SK-N-SH (cell line): ENCODE results near the gene SHROOM3. TPM values are rescaled to one million over a fixed set of nuclear protein-coding genes. Genes with fewer than 3 reads are reported as not detected.

Experiments
- CTCF ChIA-PET: fragments of 300-600, 350-600 bp; formaldehyde crosslinking; extraction: SDS; loops from one replicate; lab custom pipeline; 2021; lab: Yijun Ruan, JAX
- POLR2A ChIA-PET: fragments of 350-600 bp; sonication (Branson Sonifier 250); formaldehyde crosslinking; extraction: SDS; loops from one replicate; lab custom pipeline; 2020; ENCODE audit warnings: antibody characterized with exemption, inconsistent platforms; lab: Yijun Ruan, JAX
- DNase-seq: peaks from one replicate; pipeline ENCODE4 v3.0.0; 2012
- H2AFZ ChIP-seq: fragments of 200-600 bp; sonication (generic); 2 replicates; pipeline ENCODE4 v1.8.1; 2016; ENCODE audit warnings: antibody characterized with exemption, mild to moderate bottlenecking, low read depth
- H3F3A ChIP-seq: fragments of 200-600 bp; sonication (generic); replicated peaks from 2 replicates; pipeline ENCODE3; 2016; ENCODE audit warnings: antibody characterized with exemption, mild to moderate bottlenecking; ENCODE audit not compliant: insufficient read depth
- H3K27ac ChIP-seq, 2 experiments: fragments of 200-500 bp in 1 of 2; fragments of 200-600 bp in 1 of 2; sonication (Bioruptor generic) in 1 of 2; sonication (generic), shearing (Covaris generic) in 1 of 2; 2 replicates each; pipeline versions ENCODE4 v1.5.1 to v1.6.1; 2014 to 2016; ENCODE audit warnings: low read depth in 2 of 2, inconsistent platforms in 1 of 2, low read length in 1 of 2, mild to moderate bottlenecking in 1 of 2, mixed read lengths in 1 of 2
- H3K27me3 ChIP-seq: fragments of 200-600 bp; sonication (generic), shearing (Covaris generic); 2 replicates; pipeline ENCODE4 v1.6.1; 2016; ENCODE audit warnings: mixed run types; ENCODE audit not compliant: insufficient read depth
- H3K36me3 ChIP-seq, 2 experiments: fragments of 200-500 bp in 1 of 2; fragments of 200-600 bp in 1 of 2; sonication (Bioruptor generic) in 1 of 2; sonication (generic) in 1 of 2; replicated peaks in 1 of 2; 2 replicates each; pipeline versions ENCODE3 to v1.5.1; 2014 to 2016; ENCODE audit warnings: low read length in 1 of 2, mild to moderate bottlenecking in 1 of 2; ENCODE audit not compliant: insufficient read depth in 2 of 2, control insufficient read depth in 1 of 2
- H3K4me1 ChIP-seq, 2 experiments: fragments of 200-500 bp in 1 of 2; fragments of 200-600 bp in 1 of 2; sonication (Bioruptor generic) in 1 of 2; sonication (generic), shearing (Covaris generic) in 1 of 2; 2 replicates each; pipeline versions ENCODE4 v1.5.1 to v1.6.1; 2014 to 2016; ENCODE audit warnings: low read depth in 1 of 2, low read length in 1 of 2, mixed run types in 1 of 2; ENCODE audit not compliant: insufficient read depth in 2 of 2, control insufficient read depth in 1 of 2
- H3K4me2 ChIP-seq: fragments of 200-600 bp; sonication (generic), shearing (Covaris generic); 2 replicates; pipeline ENCODE4 v1.6.1; 2017; ENCODE audit warnings: mixed run types
- H3K4me3 ChIP-seq, 2 experiments: fragments of 200-500 bp in 1 of 2; fragments of 200-600 bp in 1 of 2; sonication (Bioruptor generic) in 1 of 2; sonication (generic), shearing (Covaris generic) in 1 of 2; 2 replicates each; pipeline versions ENCODE4 v1.5.1 to v1.8.1; 2014 to 2016; ENCODE audit warnings: low read depth in 2 of 2, inconsistent platforms in 1 of 2, low read length in 1 of 2, mild to moderate bottlenecking in 1 of 2, mixed read lengths in 1 of 2, moderate library complexity in 1 of 2
- H3K79me2 ChIP-seq: fragments of 200-600 bp; sonication (generic); 2 replicates; pipeline ENCODE4 v1.8.1; 2017; ENCODE audit warnings: mild to moderate bottlenecking; ENCODE audit not compliant: insufficient read depth
- H3K9ac ChIP-seq: fragments of 200-600 bp; sonication (generic); 2 replicates; pipeline ENCODE4 v1.6.1; 2017; ENCODE audit warnings: mixed run types
- H3K9me2 ChIP-seq: fragments of 200-600 bp; sonication (generic); 2 replicates; pipeline ENCODE4 v1.6.1; 2017; ENCODE audit warnings: mixed run types
- H3K9me3 ChIP-seq: fragments of 200-600 bp; sonication (generic); 2 replicates; pipeline ENCODE4 v1.6.1; 2017; ENCODE audit warnings: mixed run types, mild to moderate bottlenecking, moderate library complexity
- H4K20me1 ChIP-seq: fragments of 200-600 bp; sonication (generic); 2 replicates; pipeline ENCODE4 v1.6.1; 2017; ENCODE audit warnings: mild to moderate bottlenecking, mixed run types; ENCODE audit not compliant: insufficient read depth
- CHD2 ChIP-seq: fragments of 150-350 bp; IDR thresholded peaks from 2 replicates; pipeline ENCODE4 v1.6.1; 2018; ENCODE audit warnings: low read length; ENCODE audit not compliant: partially characterized antibody
- ELF1 ChIP-seq: IDR thresholded peaks from 2 replicates; pipeline ENCODE4 v1.4.0; 2012
- EP300 ChIP-seq, 2 experiments: IDR thresholded peaks; 2 replicates each; pipeline versions ENCODE4 v1.4.0 to v1.6.1; 2012; ENCODE audit warnings: borderline replicate concordance in 1 of 2, low read depth in 1 of 2, low read length in 1 of 2
- FOSL2 ChIP-seq: IDR thresholded peaks from 2 replicates; pipeline ENCODE4 v1.4.0; 2012; ENCODE audit warnings: low read depth, mild to moderate bottlenecking, moderate library complexity, borderline replicate concordance
- FOXJ3 ChIP-seq: sonication (generic); formaldehyde crosslinking; IDR thresholded peaks from 2 replicates; pipeline ENCODE4 v1.5.1; 2020; ENCODE audit warnings: mild to moderate bottlenecking, missing genetic modification reagents
- GATA2 ChIP-seq: sonication (generic); formaldehyde crosslinking; IDR thresholded peaks from 2 replicates; pipeline ENCODE4 v1.5.0; 2020; ENCODE audit warnings: mild to moderate bottlenecking, missing genetic modification reagents
- JUND ChIP-seq: IDR thresholded peaks from 2 replicates; pipeline ENCODE4 v1.4.0; 2012
- MEF2A ChIP-seq: IDR thresholded peaks from 2 replicates; pipeline ENCODE4 v1.4.0; 2012; ENCODE audit warnings: low read depth, borderline replicate concordance
- MXI1 ChIP-seq: IDR thresholded peaks from 2 replicates; pipeline ENCODE4 v1.6.1; 2012; ENCODE audit warnings: mild to moderate bottlenecking, low read depth, low read length, improper control_type of control experiment
- NFIC ChIP-seq: IDR thresholded peaks from 2 replicates; pipeline ENCODE4 v1.4.0; 2012; ENCODE audit warnings: borderline replicate concordance
- RCOR1 ChIP-seq: fragments of 150-350 bp; IDR thresholded peaks from 2 replicates; pipeline ENCODE4 v1.6.1; 2017; ENCODE audit warnings: antibody characterized with exemption, low read length
- REST ChIP-seq: IDR thresholded peaks from 2 replicates; pipeline ENCODE4 v1.6.1; 2012; ENCODE audit warnings: mild to moderate bottlenecking, low read depth, low read length, moderate library complexity
- RXRA ChIP-seq: IDR thresholded peaks from 2 replicates; pipeline ENCODE4 v1.4.0; 2012; ENCODE audit warnings: low read depth, mild to moderate bottlenecking, borderline replicate concordance
- TAF1 ChIP-seq: IDR thresholded peaks from 2 replicates; pipeline ENCODE4 v1.6.1; 2012; ENCODE audit warnings: low read depth, mild to moderate bottlenecking, low read length, moderate library complexity, borderline replicate concordance
- TEAD4 ChIP-seq: IDR thresholded peaks from 2 replicates; pipeline ENCODE4 v1.4.0; 2012; ENCODE audit warnings: mild to moderate bottlenecking, borderline replicate concordance; ENCODE audit not compliant: insufficient read depth
- WGBS: methylation state at CpG from one replicate; pipeline ENCODE4 v1.1.6; 2017; ENCODE audit warnings: low lambda C conversion rate; 5-methylcytosine and 5-hydroxymethylcytosine counted together
- polyA plus RNA-seq, 3 experiments: library from polyadenylated mRNA; depleted of rRNA; stranded (reverse); fragments of >200 nt; gene quantifications; 2 replicates each; pipeline ENCODE4 v1.2.3, GENCODE V29; 2012
- TF ChIP-seq, protein P1 (sequence below): fragments of 200-600 bp; sonication (generic); IDR thresholded peaks from 2 replicates; pipeline ENCODE4 v1.6.1; 2017; ENCODE audit warnings: antibody characterized with exemption, mild to moderate bottlenecking, moderate library complexity
- TF ChIP-seq, protein P2 (sequence below): IDR thresholded peaks from 2 replicates; pipeline ENCODE4 v1.4.0; 2012; ENCODE audit warnings: low read depth, borderline replicate concordance
- TF ChIP-seq, protein P3 (sequence below): IDR thresholded peaks from 2 replicates; pipeline ENCODE4 v1.4.0; 2012; ENCODE audit warnings: low read depth

SHROOM3 gene
- polyA plus RNA-seq, 1 of the 3 experiments (the other 2 are of a cell fraction) = 4.3 TPM

- no peak overlapping the region for H3K4me2 ChIP-seq
- no peak overlapping the region for H3K27ac ChIP-seq
Observed at GRCh38 chr4:76801621-76802235, 366.7 kb downstream of the SHROOM3 start.

DNA sequence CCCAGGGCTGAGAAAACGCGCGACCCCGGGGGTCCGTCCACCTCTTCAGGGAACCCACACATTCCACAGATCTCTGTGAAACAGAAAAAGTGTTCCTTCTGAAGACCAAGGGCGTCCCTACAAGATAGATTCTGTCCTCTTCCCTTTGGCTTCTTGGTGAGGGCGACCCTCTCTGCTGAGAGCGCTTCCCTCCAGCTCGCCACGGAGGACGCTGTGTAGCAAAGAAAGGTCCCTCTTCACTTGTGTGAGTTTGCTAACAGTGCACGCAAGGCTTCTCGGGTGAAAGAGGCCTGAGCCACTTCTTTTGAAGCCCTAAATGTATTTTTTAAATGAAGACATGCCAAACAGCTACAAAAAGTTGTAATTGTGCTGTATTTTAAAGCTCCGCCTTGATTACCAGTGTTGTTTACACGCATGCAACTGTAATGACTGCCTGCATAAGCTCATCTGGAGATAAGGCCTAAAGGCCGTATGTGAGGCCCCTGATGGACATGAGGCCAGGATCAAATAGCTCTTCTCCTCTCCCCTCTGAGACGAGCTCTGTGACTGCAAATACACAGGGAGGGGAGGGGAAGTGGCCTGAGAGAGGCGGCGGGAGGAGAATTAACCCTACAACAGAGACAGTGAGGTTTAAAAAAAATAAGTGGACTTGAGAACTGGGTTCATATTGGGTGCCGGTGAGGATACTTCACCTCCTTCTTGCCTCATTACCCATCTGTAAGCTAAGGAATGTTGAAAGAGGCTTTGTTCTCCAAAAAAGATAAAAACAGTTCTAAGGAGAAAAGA, 367.4 kb downstream of the SHROOM3 start:
- H4K20me1 ChIP-seq = no peaks in the 10 kb centered on the region
- 0 out of 2 replicates have a peak overlapping the region, but pooled peaks have one; percentile 3 for H2AFZ ChIP-seq
- H3K27me3 ChIP-seq = no peaks in the 10 kb centered on the region
- H3K4me1 ChIP-seq = peaks cover 0 to 3% of the 10 kb centered on the region in 2 experiments; a peak in 2 of 4 replicates
- no peaks in the 10 kb centered on the region for H3K36me3 ChIP-seq
- no peak for DNase-seq
- H3K9me3 ChIP-seq = 0 out of 2 replicates have a peak, but pooled peaks cover 5% of the 10 kb centered on the region
- H3K27ac ChIP-seq = peak overlapping the region in 1 of 2 experiments; percentile 69; a peak in 2 of 4 replicates
- no peaks in the 10 kb centered on the region for H3K79me2 ChIP-seq
- no peaks in the 10 kb centered on the region for H3K9me2 ChIP-seq
- 0 out of 2 replicates have a peak overlapping the region, but pooled peaks have one; percentile 17 for H3K9ac ChIP-seq
- POLR2A ChIA-PET = no interaction called here
- CTCF ChIA-PET = interaction anchor here (0.7 to 1.3 kb wide), 3 partner anchors 45 to 398 kb away, joined by 3 to 4 read pairs (median 3); no protein-coding TSS in a partner anchor
- TF ChIP-seq REST = no peak
- no peak for TF ChIP-seq GATA2 (CRISPR knock-in tag)
- TF ChIP-seq CHD2 = no peak
- TF ChIP-seq NFIC = no peak
- TF ChIP-seq, protein P1, sequence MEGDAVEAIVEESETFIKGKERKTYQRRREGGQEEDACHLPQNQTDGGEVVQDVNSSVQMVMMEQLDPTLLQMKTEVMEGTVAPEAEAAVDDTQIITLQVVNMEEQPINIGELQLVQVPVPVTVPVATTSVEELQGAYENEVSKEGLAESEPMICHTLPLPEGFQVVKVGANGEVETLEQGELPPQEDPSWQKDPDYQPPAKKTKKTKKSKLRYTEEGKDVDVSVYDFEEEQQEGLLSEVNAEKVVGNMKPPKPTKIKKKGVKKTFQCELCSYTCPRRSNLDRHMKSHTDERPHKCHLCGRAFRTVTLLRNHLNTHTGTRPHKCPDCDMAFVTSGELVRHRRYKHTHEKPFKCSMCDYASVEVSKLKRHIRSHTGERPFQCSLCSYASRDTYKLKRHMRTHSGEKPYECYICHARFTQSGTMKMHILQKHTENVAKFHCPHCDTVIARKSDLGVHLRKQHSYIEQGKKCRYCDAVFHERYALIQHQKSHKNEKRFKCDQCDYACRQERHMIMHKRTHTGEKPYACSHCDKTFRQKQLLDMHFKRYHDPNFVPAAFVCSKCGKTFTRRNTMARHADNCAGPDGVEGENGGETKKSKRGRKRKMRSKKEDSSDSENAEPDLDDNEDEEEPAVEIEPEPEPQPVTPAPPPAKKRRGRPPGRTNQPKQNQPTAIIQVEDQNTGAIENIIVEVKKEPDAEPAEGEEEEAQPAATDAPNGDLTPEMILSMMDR = no peak
- TF ChIP-seq, protein P2, sequence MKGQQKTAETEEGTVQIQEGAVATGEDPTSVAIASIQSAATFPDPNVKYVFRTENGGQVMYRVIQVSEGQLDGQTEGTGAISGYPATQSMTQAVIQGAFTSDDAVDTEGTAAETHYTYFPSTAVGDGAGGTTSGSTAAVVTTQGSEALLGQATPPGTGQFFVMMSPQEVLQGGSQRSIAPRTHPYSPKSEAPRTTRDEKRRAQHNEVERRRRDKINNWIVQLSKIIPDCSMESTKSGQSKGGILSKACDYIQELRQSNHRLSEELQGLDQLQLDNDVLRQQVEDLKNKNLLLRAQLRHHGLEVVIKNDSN = no peak
- TF ChIP-seq, protein P3, sequence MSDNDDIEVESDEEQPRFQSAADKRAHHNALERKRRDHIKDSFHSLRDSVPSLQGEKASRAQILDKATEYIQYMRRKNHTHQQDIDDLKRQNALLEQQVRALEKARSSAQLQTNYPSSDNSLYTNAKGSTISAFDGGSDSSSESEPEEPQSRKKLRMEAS = no peak
- TF ChIP-seq FOSL2 = no peak
- TF ChIP-seq EP300 (IDR thresholded peaks at IDR 0.05; ENCODE audit: borderline replicate concordance in 1 of 2, low read depth in 1 of 2, low read length in 1 of 2) = no peak
- TF ChIP-seq JUND = no peak
- no peak for TF ChIP-seq ELF1
- no peak for TF ChIP-seq MEF2A
- TF ChIP-seq TEAD4 = no peak
- TF ChIP-seq TAF1 = no peak
- no peak for TF ChIP-seq MXI1
- TF ChIP-seq FOXJ3 (CRISPR knock-in tag) = no peak
- no peak for TF ChIP-seq RCOR1
- H3F3A ChIP-seq = no peaks in the 10 kb centered on the region
- no peak overlapping the region for H3K4me3 ChIP-seq
- WGBS = 92% methylated on average over 20 of the region's 20 CpGs
- H3K4me2 ChIP-seq = no peak overlapping the region

More at GRCh38 chr4:76801621-76802235, 366.7 kb downstream of the SHROOM3 start:
- Histone ChIP-seq H3K9me3 (no peaks in the 10 kb centered on the region), H3K4me3 (no peak overlapping the region), H3K9me2 (no peaks in the 10 kb centered on the region), H2AFZ (no peak overlapping the region), H3K79me2 (no peaks in the 10 kb centered on the region), H3K27me3 (no peaks in the 10 kb centered on the region), H3F3A (no peaks in the 10 kb centered on the region), H3K4me1 (peaks cover 0 to 3% of the 10 kb centered on the region in 2 experiments; a peak in 2 of 4 replicates), H3K36me3 (no peaks in the 10 kb centered on the region), H3K9ac (no peak overlapping the region), H4K20me1 (no peaks in the 10 kb centered on the region)
- POLR2A ChIA-PET = no interaction called here
- no peak for TF ChIP-seq RCOR1
- TF ChIP-seq RXRA = no peak
- no peak for DNase-seq
- CTCF ChIA-PET = interaction anchor here (0.7 to 1.3 kb wide), 2 partner anchors 44 to 397 kb away, joined by 3 to 4 read pairs; no protein-coding TSS in a partner anchor
- 91% methylated on average over 28 of the region's 37 CpGs for WGBS
